ENCODE results near the gene CEACAM19. TPM values are rescaled to one million over a fixed set of nuclear protein-coding genes. Genes with fewer than 3 reads are reported as not detected.

Gene CEACAM19
- total RNA-seq, 4 donors from 2014 or later, result 0.82 to 5.2 (median 3.5) TPM

GRCh38 chr19:44649578-44650145 is 21.6 kb upstream of the CEACAM19 start:
- Histone ChIP-seq H3K27me3 (no peaks in the 10 kb centered on the region), H3K27ac (no peak overlapping the region), H3K4me1 (peaks cover 0 to 44% (median 9%) of the 10 kb centered on the region in 3 donors), H3K4me3 (no peak overlapping the region), H3K36me3 (peaks cover 0 to 78% of the 10 kb centered on the region in 2 donors), H3K9me3 (no peaks in the 10 kb centered on the region)
- TF ChIP-seq POLR2A (IDR thresholded peaks at IDR 0.05) (no peak), EP300 (IDR thresholded peaks at IDR 0.05) (no peak), POLR2AphosphoS5 (IDR thresholded peaks at IDR 0.05) (no peak), CTCF (IDR thresholded peaks at IDR 0.05) (no peak)
- WGBS, 2 donors (ENCODE audit: low coverage in 1 of 2), result 96 to 100% methylated on average over 1 to 8 of the region's 15 CpGs
- ATAC-seq, result no peak

- Histone ChIP-seq H3K4me1 (peaks cover 0 to 19% (median 0%) of the 10 kb centered on the region in 3 donors), H3K27ac (no peak overlapping the region), H3K36me3 (peaks cover 0 to 97% of the 10 kb centered on the region in 2 donors), H3K27me3 (no peaks in the 10 kb centered on the region), H3K9me3 (no peaks in the 10 kb centered on the region), H3K4me3 (no peak overlapping the region)
- no peak for ATAC-seq
- TF ChIP-seq POLR2AphosphoS5 (IDR thresholded peaks at IDR 0.05) (no peak), CTCF (IDR thresholded peaks at IDR 0.05) (no peak), POLR2A (IDR thresholded peaks at IDR 0.05) (no peak), EP300 (IDR thresholded peaks at IDR 0.05) (no peak)
- WGBS, 2 donors (ENCODE audit: low coverage in 1 of 2), result 100% methylated on average over 1 to 5 of the region's 5 CpGs
These were observed 17.9 kb upstream of the CEACAM19 start for GRCh38 chr19:44653343-44653742.

GRCh38 chr19:44653977-44654774 is 17.1 kb upstream of the CEACAM19 start:
- Histone ChIP-seq H3K9me3 (no peaks in the 10 kb centered on the region), H3K4me3 (no peak overlapping the region), H3K27ac (no peak overlapping the region), H3K4me1 (peaks cover 0 to 11% (median 0%) of the 10 kb centered on the region in 3 donors), H3K36me3 (peaks cover 0 to 97% of the 10 kb centered on the region in 2 donors), H3K27me3 (no peaks in the 10 kb centered on the region)
- no peak for TF ChIP-seq POLR2AphosphoS5 (IDR thresholded peaks at IDR 0.05)
- TF ChIP-seq CTCF (IDR thresholded peaks at IDR 0.05), result peak in 3 of 4 experiments; percentile 38 to 69 (median 60)
- WGBS, 2 donors (ENCODE audit: low coverage in 1 of 2), result 41% methylated on average over 8 of the region's 16 CpGs; no CpG with 5 or more reads in 1 of the 2 donors
- no peak for ATAC-seq

- no peaks in the 10 kb centered on the region for H3K27me3 ChIP-seq
- 10 to 46% methylated on average over 2 to 15 of the region's 25 CpGs for WGBS, 2 donors (ENCODE audit: low coverage in 1 of 2)
- H3K4me3 ChIP-seq, result no peak overlapping the region
- peak; percentile 29 for ATAC-seq
- H3K36me3 ChIP-seq, result peaks cover 0 to 97% of the 10 kb centered on the region in 2 donors
- TF ChIP-seq CTCF (IDR thresholded peaks at IDR 0.05), result peak in 3 of 4 experiments; percentile 77 to 95 (median 78)
- TF ChIP-seq POLR2AphosphoS5 (IDR thresholded peaks at IDR 0.05), result no peak
- peaks cover 0 to 11% (median 0%) of the 10 kb centered on the region in 3 donors for H3K4me1 ChIP-seq
- no peaks in the 10 kb centered on the region for H3K9me3 ChIP-seq
- no peak overlapping the region for H3K27ac ChIP-seq
These were observed 13.9 kb upstream of the CEACAM19 start for GRCh38 chr19:44657211-44657921.

Data from gastroesophageal sphincter (tissue), 4 donors.